Measurements from ENCODE around the gene ADGRA1.

The ADGRA1 gene

GRCh38 chr10:133067149-133068105 is 20.3 kb upstream of the ADGRA1 start:
- Histone ChIP-seq H3K27ac (no peak overlapping the region), H3K4me1 (peaks cover 0 to 13% (median 4%) of the 10 kb centered on the region in 4 donors), H3K9me3 (no peaks in the 10 kb centered on the region), H3K27me3 (peaks cover 0 to 23% of the 10 kb centered on the region in 2 donors), H3K36me3 (no peaks in the 10 kb centered on the region), H3K4me3 (no peak overlapping the region)
- intact Hi-C loops (cut with DNase I; ENCODE audit: low total_unique reads): no loop called here
- TF ChIP-seq CTCF (IDR thresholded peaks at IDR 0.05): no peak
- no peak for DNase-seq

GRCh38 chr10:133068111-133069032 is 19.4 kb upstream of the ADGRA1 start:
- H3K4me1 ChIP-seq: peaks cover 0 to 13% (median 4%) of the 10 kb centered on the region in 4 donors
- H3K27me3 ChIP-seq: peaks cover 0 to 29% of the 10 kb centered on the region in 2 donors
- H3K27ac ChIP-seq: no peak overlapping the region
- no peak overlapping the region for H3K4me3 ChIP-seq
- no peak for TF ChIP-seq CTCF (IDR thresholded peaks at IDR 0.05)
- DNase-seq: no peak
- H3K36me3 ChIP-seq: no peaks in the 10 kb centered on the region
- intact Hi-C loops (cut with DNase I; ENCODE audit: low total_unique reads): no loop called here
- no peaks in the 10 kb centered on the region for H3K9me3 ChIP-seq

- Histone ChIP-seq H3K4me1 (peaks cover 0 to 13% (median 4%) of the 10 kb centered on the region in 4 donors), H3K9me3 (no peaks in the 10 kb centered on the region), H3K4me3 (no peak overlapping the region), H3K36me3 (no peaks in the 10 kb centered on the region), H3K27ac (no peak overlapping the region), H3K27me3 (peaks cover 0 to 34% of the 10 kb centered on the region in 2 donors)
- intact Hi-C loops (cut with DNase I; ENCODE audit: low total_unique reads): no loop called here
- no peak for TF ChIP-seq CTCF (IDR thresholded peaks at IDR 0.05)
- DNase-seq: no peak
Observed at GRCh38 chr10:133069033-133069525, 18.6 kb upstream of the ADGRA1 start.

GRCh38 chr10:133070405-133070804 is 17.3 kb upstream of the ADGRA1 start:
- Histone ChIP-seq H3K36me3 (no peaks in the 10 kb centered on the region), H3K9me3 (peaks cover 0 to 6% (median 0%) of the 10 kb centered on the region in 3 donors), H3K4me1 (peaks cover 0 to 13% (median 4%) of the 10 kb centered on the region in 4 donors), H3K27me3 (peaks cover 0 to 44% of the 10 kb centered on the region in 2 donors), H3K27ac (no peak overlapping the region), H3K4me3 (no peak overlapping the region)
- no peak for DNase-seq
- no peak for TF ChIP-seq CTCF (IDR thresholded peaks at IDR 0.05)
- intact Hi-C loops (cut with DNase I; ENCODE audit: low total_unique reads): no loop called here

DNA sequence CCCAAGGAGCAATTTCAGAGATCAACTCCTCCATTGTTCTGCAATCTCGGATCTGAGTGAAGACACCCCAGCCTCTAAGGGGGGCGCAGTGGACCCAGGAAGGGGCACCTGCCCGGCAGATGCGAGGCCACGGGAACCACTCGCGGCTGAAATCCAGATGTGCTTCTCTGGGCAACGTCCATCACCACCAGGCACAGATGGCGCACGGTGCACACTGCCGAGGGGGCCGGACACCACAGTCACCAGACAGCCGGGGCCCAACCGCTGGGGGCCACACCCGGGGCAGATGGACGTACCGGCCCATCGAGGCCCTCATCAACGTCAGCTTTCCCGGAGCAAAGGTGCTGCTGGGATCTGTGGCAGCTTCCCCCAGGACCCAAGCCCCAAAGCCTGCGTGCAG is 16.9 kb upstream of the ADGRA1 start:
- Histone ChIP-seq H3K36me3 (no peaks in the 10 kb centered on the region), H3K4me1 (peaks cover 0 to 13% (median 4%) of the 10 kb centered on the region in 4 donors), H3K4me3 (no peak overlapping the region), H3K27me3 (peaks cover 0 to 48% of the 10 kb centered on the region in 2 donors), H3K9me3 (peaks cover 0 to 6% (median 0%) of the 10 kb centered on the region in 3 donors), H3K27ac (no peak overlapping the region)
- DNase-seq: no peak
- no peak for TF ChIP-seq CTCF (IDR thresholded peaks at IDR 0.05)
- intact Hi-C loops (cut with DNase I; ENCODE audit: low total_unique reads): no loop called here

Data from tibial artery (tissue), 4 donors.